Endothelial cell of umbilical vein (primary cell): ENCODE results near the gene HPSE2. TPM values are rescaled to one million over a fixed set of nuclear protein-coding genes. Genes with fewer than 3 reads are reported as not detected.

Experiments used
- BruUV-seq: library from RNA; stranded (reverse); fragments of 400-500 nt; replicated peaks from 2 replicates; lab custom pipeline; 2021; lab: Mats Ljungman, UMichigan
- CTCF ChIA-PET: fragments of 300-600, 350-600 bp; sonication (Branson Sonifier 250); formaldehyde crosslinking; loops from one replicate; lab custom pipeline; 2021; ENCODE audit warnings: antibody characterized with exemption, inconsistent platforms; lab: Charles Lee
- POLR2A ChIA-PET: fragments of 300-600, 350-600 bp; sonication (Branson Sonifier 250); formaldehyde crosslinking; loops from one replicate; lab custom pipeline; 2021; ENCODE audit warnings: antibody characterized with exemption, inconsistent platforms; lab: Charles Lee
- DNase-seq: peaks from one replicate; pipeline ENCODE4 v3.0.0-alpha.2; 2011; ENCODE audit warnings: low read depth, low spot score
- FAIRE-seq: peaks from 2 replicates; lab custom pipeline; 2011; peaks lifted over from hg19 to GRCh38; lab: Jason Lieb, UNC
- H2AFZ ChIP-seq: 2 replicates; pipeline ENCODE4 v1.6.0; 2012; ENCODE audit warnings: low read depth, low read length, control low read depth, inconsistent platforms
- H3K27ac ChIP-seq: 2 replicates; pipeline ENCODE4 v1.5.1; 2011; ENCODE audit warnings: low read depth, mild to moderate bottlenecking, control low read depth, low read length, moderate library complexity; ENCODE audit not compliant: insufficient read depth
- H3K27me3 ChIP-seq, 2 experiments: 2 replicates each; pipeline versions ENCODE4 v1.6.0 to v1.6.1; 2011; ENCODE audit warnings: low read length in 2 of 2, mixed read lengths in 1 of 2; ENCODE audit not compliant: control insufficient read depth in 2 of 2, insufficient read depth in 2 of 2
- H3K36me3 ChIP-seq, 2 experiments: 2 replicates in 1 of 2; 3 replicates in 1 of 2; pipeline ENCODE4 v1.5.1; 2011; ENCODE audit warnings: low read length in 2 of 2, mild to moderate bottlenecking in 1 of 2, moderate library complexity in 1 of 2; ENCODE audit not compliant: control insufficient read depth in 2 of 2, insufficient read depth in 2 of 2; ENCODE audit errors: extremely low read depth in 1 of 2
- H3K4me1 ChIP-seq: 3 replicates; pipeline ENCODE4 v1.5.1; 2011; ENCODE audit warnings: mild to moderate bottlenecking, low read length; ENCODE audit not compliant: control insufficient read depth, insufficient read depth; ENCODE audit errors: extremely low read depth
- H3K4me2 ChIP-seq: 2 replicates; pipeline ENCODE4 v1.6.1; 2011; ENCODE audit warnings: low read length, control low read depth, mixed read lengths; ENCODE audit not compliant: insufficient read depth
- H3K4me3 ChIP-seq, 3 experiments: fragments of 200-600 bp in 1 of 3; sonication (generic), shearing (Covaris generic) in 1 of 3; replicated peaks in 1 of 3; 2 replicates each; pipeline ENCODE4 v1.5.1; 2011 to 2016; ENCODE audit warnings: control low read depth in 3 of 3, low read length in 3 of 3, mild to moderate bottlenecking in 2 of 3, inconsistent platforms in 1 of 3, low read depth in 1 of 3, moderate library complexity in 1 of 3; ENCODE audit not compliant: insufficient read depth in 1 of 3
- H3K79me2 ChIP-seq: 2 replicates; pipeline ENCODE4 v1.6.0; 2012; ENCODE audit warnings: low read length, inconsistent platforms; ENCODE audit not compliant: control insufficient read depth, insufficient read depth
- H3K9ac ChIP-seq: replicated peaks from 2 replicates; pipeline ENCODE3; 2011; ENCODE audit warnings: low read length, control low read depth; ENCODE audit not compliant: insufficient read depth; ENCODE audit errors: extremely low read depth
- H3K9me1 ChIP-seq: replicated peaks from 3 replicates; pipeline ENCODE4 v1.6.0; 2011; ENCODE audit warnings: mild to moderate bottlenecking, low read length; ENCODE audit not compliant: control insufficient read depth, insufficient read depth; ENCODE audit errors: extremely low read depth
- H3K9me3 ChIP-seq: replicated peaks from 2 replicates; pipeline ENCODE4 v1.5.1; 2012; ENCODE audit warnings: low read length, inconsistent platforms; ENCODE audit not compliant: control insufficient read depth, insufficient read depth
- H4K20me1 ChIP-seq: replicated peaks from 2 replicates; pipeline ENCODE3; 2011; ENCODE audit warnings: mild to moderate bottlenecking, low read length; ENCODE audit not compliant: control insufficient read depth, insufficient read depth; ENCODE audit errors: extremely low read depth
- EZH2 ChIP-seq: IDR thresholded peaks from 2 replicates; pipeline ENCODE4 v1.6.1; 2012; ENCODE audit warnings: borderline replicate concordance, low read depth, mild to moderate bottlenecking, moderate library complexity, low read length, inconsistent platforms; ENCODE audit not compliant: severe bottlenecking
- FOS ChIP-seq: IDR thresholded peaks from 2 replicates; pipeline ENCODE4 v1.6.1; 2011; ENCODE audit warnings: mild to moderate bottlenecking, low read length, moderate library complexity, borderline replicate concordance; ENCODE audit not compliant: insufficient read depth
- GATA2 ChIP-seq: IDR thresholded peaks from 2 replicates; pipeline ENCODE4 v1.7.0; 2011; ENCODE audit warnings: low read depth, mild to moderate bottlenecking, moderate library complexity, mixed read lengths, low read length; ENCODE audit not compliant: insufficient read length, insufficient read depth
- JUN ChIP-seq: IDR thresholded peaks from 2 replicates; pipeline ENCODE4 v1.6.1; 2011; ENCODE audit warnings: borderline replicate concordance, low read depth; ENCODE audit not compliant: insufficient read length, insufficient read depth
- MYC ChIP-seq: IDR thresholded peaks from one replicate; pipeline ENCODE4 v1.6.1; 2011; ENCODE audit warnings: mild to moderate bottlenecking, low read depth, low read length
- POLR2A ChIP-seq: IDR thresholded peaks from 2 replicates; pipeline ENCODE4 v1.6.1; 2012; ENCODE audit warnings: low read depth, mild to moderate bottlenecking, control low read depth, low read length
- POLR2AphosphoS5 ChIP-seq: IDR thresholded peaks from 2 replicates; pipeline ENCODE4 v1.6.1; 2012; ENCODE audit warnings: low read depth, mild to moderate bottlenecking, control low read depth, low read length, moderate library complexity; ENCODE audit not compliant: insufficient read depth
- dilution Hi-C: fragments of 300-500 bp; cut with MboI; formaldehyde crosslinking; loops from one replicate; pipeline ENCODE4 v1.15.0; 2019; ENCODE audit warnings: low sequenced_read_pairs; ENCODE audit not compliant: extremely low pct_ligation_motif_present
- intact Hi-C: fragments of 100-400 bp; cut with micrococcal nuclease; formaldehyde crosslinking; loops from one replicate; pipeline ENCODE4 v1.10.0; 2022
- polyA plus RNA-seq, 4 experiments: library from polyadenylated mRNA; depleted of rRNA in 3 of 4; stranded (reverse) in 3 of 4; unstranded in 1 of 4; fragments of >200 nt; gene quantifications; 2 replicates each; pipeline versions ENCODE4 v1.2.1 to v1.2.3, GENCODE V29; 2011 to 2012; ENCODE audit warnings: missing spikeins in 1 of 4
- total RNA-seq: library from RNA; stranded (reverse); gene quantifications from 2 replicates; pipeline ENCODE4 v1.2.3, GENCODE V29; 2021
- TF ChIP-seq, protein P1 (sequence below): IDR thresholded peaks from 2 replicates; pipeline ENCODE4 v1.6.1; 2011; ENCODE audit not compliant: insufficient read depth, insufficient read length

HPSE2 gene
- total and polyA plus RNA-seq, 2 donors (not counting 3 experiments of a cell fraction or from before 2014, with no cell fraction given), result not detected

DNA sequence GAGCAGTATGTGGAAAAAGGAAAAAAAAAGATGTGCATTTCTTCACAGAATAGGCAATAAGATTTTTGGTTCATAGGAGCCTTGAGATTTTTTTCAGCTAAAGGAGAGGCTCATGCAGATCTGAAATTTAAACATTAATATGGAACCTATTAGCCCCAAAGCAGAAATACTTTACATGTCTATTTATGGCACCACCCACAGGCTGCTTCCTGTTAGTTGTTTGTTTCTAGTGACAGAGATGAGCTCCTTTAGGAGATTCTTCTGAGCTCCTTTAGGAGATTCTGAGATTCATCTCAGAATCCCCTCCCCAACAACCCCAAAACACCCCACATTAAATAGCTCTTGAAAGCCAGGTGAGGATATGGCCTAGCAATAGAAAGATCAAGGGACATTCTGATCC is 761.0 kb downstream of the HPSE2 start:
- intact Hi-C loops, result no loop called here
- no peak overlapping the region for H2AFZ ChIP-seq
- BruUV-seq, result no TSS peak

DNA sequence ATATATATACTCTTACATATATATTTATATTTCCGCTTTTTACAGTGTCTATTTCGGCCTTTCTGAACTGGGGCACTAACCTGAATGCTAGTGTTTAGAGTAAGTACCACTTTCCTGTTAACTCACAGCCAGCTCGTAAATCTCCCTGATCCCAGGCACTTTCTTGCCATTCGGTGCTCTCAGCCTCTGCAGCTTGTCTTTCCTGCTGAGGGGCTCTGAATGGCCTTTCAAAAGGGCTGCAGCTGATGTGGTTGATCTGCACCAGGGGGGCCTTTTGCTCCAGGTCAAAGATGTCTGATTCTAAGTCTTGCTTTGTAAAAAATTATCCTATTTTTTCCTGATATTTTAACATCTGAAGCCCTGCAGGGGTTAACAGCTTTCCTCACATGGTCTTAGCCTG is 763.5 kb downstream of the HPSE2 start:
- Histone ChIP-seq H3K36me3 (no peaks in the 10 kb centered on the region), H3K4me3 (no peak overlapping the region), H3K4me1 (peaks cover 3% of the 10 kb centered on the region), H3K9ac (no peak overlapping the region), H3K9me1 (no peaks in the 10 kb centered on the region), H3K27me3 (no peaks in the 10 kb centered on the region), H2AFZ (no peak overlapping the region), H3K9me3 (no peaks in the 10 kb centered on the region), H3K27ac (no peak overlapping the region), H4K20me1 (no peaks in the 10 kb centered on the region), H3K4me2 (no peak overlapping the region), H3K79me2 (no peaks in the 10 kb centered on the region)
- dilution Hi-C loops (no loop called here), intact Hi-C loops (no loop called here)
- no TSS peak for BruUV-seq
- ChIA-PET POLR2A (no interaction called here), CTCF (interaction anchor here (1.2 to 1.3 kb wide), 2 partner anchors 47 to 804 kb away, joined by 3 read pairs; no protein-coding TSS in a partner anchor)
- DNase-seq (no peak), FAIRE-seq (no peak)
- no peak for TF ChIP-seq POLR2A
- no peak for TF ChIP-seq JUN
- no peak for TF ChIP-seq FOS
- TF ChIP-seq GATA2, result no peak
- no peak for TF ChIP-seq MYC
- TF ChIP-seq EZH2, result no peak
- TF ChIP-seq, protein P1, sequence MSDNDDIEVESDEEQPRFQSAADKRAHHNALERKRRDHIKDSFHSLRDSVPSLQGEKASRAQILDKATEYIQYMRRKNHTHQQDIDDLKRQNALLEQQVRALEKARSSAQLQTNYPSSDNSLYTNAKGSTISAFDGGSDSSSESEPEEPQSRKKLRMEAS, result no peak

More for the DNA sequence above, 761.0 kb downstream of the HPSE2 start:
- Histone ChIP-seq H3K27ac (no peak overlapping the region), H3K4me2 (no peak overlapping the region), H3K79me2 (no peaks in the 10 kb centered on the region), H3K9me1 (no peaks in the 10 kb centered on the region), H3K4me1 (no peaks in the 10 kb centered on the region), H3K36me3 (no peaks in the 10 kb centered on the region), H3K9ac (no peak overlapping the region), H4K20me1 (no peaks in the 10 kb centered on the region), H3K27me3 (no peaks in the 10 kb centered on the region), H3K9me3 (no peaks in the 10 kb centered on the region), H3K4me3 (no peak overlapping the region)
- FAIRE-seq (no peak), DNase-seq (no peak)
- CTCF ChIA-PET, result interaction anchor here (1.2 kb wide), 1 partner anchor 772 kb away, joined by 3 read pairs; no protein-coding TSS in a partner anchor
- POLR2A ChIA-PET, result no interaction called here
- dilution Hi-C loops, result no loop called here
- TF ChIP-seq MYC (no peak), EZH2 (no peak), POLR2A (no peak), JUN (no peak), POLR2AphosphoS5 (no peak)
- TF ChIP-seq, protein P1, result no peak
